Medulla oblongata (tissue), 1 donor: ENCODE measurements around the gene PRKN.
"Not testable (repeated sequence)": the region's sequence is repeated elsewhere in the genome, so short reads cannot be mapped to it uniquely, and the experiment has no call there.

Source experiments
- DNase-seq: peaks from one replicate; pipeline ENCODE4 v3.0.0-alpha.2; 2015; ENCODE audit errors: extremely low spot score

PRKN gene

GRCh38 chr6:162710936-162711335 lies 16.6 kb downstream of the PRKN start:
- DNase-seq: no peak

- DNase-seq: no peak
Observed at GRCh38 chr6:162710419-162710818, 17.1 kb downstream of the PRKN start.

GRCh38 chr6:162709431-162709830 lies 18.1 kb downstream of the PRKN start:
- DNase-seq: no peak

GRCh38 chr6:162708971-162709370 lies 18.6 kb downstream of the PRKN start:
- peak; percentile 27 for DNase-seq

- peak; percentile 89 for DNase-seq
Observed at GRCh38 chr6:162706232-162706631, 21.3 kb downstream of the PRKN start.

- DNase-seq: no peak
Observed at GRCh38 chr6:162705736-162706135, 21.8 kb downstream of the PRKN start.

GRCh38 chr6:162704001-162704400 lies 23.6 kb downstream of the PRKN start:
- no peak for DNase-seq

GRCh38 chr6:162702446-162702845 lies 25.1 kb downstream of the PRKN start:
- no peak for DNase-seq

- DNase-seq: no peak
Observed at GRCh38 chr6:162701551-162701950, 26.0 kb downstream of the PRKN start.

GRCh38 chr6:162700966-162701365 lies 26.6 kb downstream of the PRKN start:
- DNase-seq: no peak

- no peak for DNase-seq
Observed at GRCh38 chr6:162699961-162700360, 27.6 kb downstream of the PRKN start.

- no peak for DNase-seq
Observed at GRCh38 chr6:162698440-162698839, 29.1 kb downstream of the PRKN start.

GRCh38 chr6:162697872-162698403 lies 29.6 kb downstream of the PRKN start:
- no peak for DNase-seq

GRCh38 chr6:162690158-162690557 lies 37.4 kb downstream of the PRKN start:
- DNase-seq: no peak

- DNase-seq: no peak
Observed at GRCh38 chr6:162688751-162689345, 38.7 kb downstream of the PRKN start.

- no peak for DNase-seq
Observed at GRCh38 chr6:162685586-162685985, 42.0 kb downstream of the PRKN start.

GRCh38 chr6:162684961-162685360 lies 42.6 kb downstream of the PRKN start:
- no peak for DNase-seq

- no peak for DNase-seq
Observed at GRCh38 chr6:162684052-162684451, 43.5 kb downstream of the PRKN start.

- DNase-seq: no peak
Observed at GRCh38 chr6:162683135-162683534, 44.4 kb downstream of the PRKN start.

- DNase-seq: no peak
Observed at GRCh38 chr6:162681447-162681846, 46.1 kb downstream of the PRKN start.

- no peak for DNase-seq
Observed at GRCh38 chr6:162680871-162681270, 46.7 kb downstream of the PRKN start.

GRCh38 chr6:162680367-162680766 lies 47.2 kb downstream of the PRKN start:
- DNase-seq: no peak

GRCh38 chr6:162679681-162680080 lies 47.9 kb downstream of the PRKN start:
- DNase-seq: no peak

GRCh38 chr6:162678896-162679295 lies 48.7 kb downstream of the PRKN start:
- DNase-seq: not testable (repeated sequence)
